DOHH2 (cell line): ENCODE results near the gene TMED5.

Experiments used
- CTCF ChIP-seq: fragments of 200-600 bp; sonication (generic); IDR thresholded peaks from one replicate; pipeline ENCODE4 v1.5.1; 2014; ENCODE audit warnings: antibody characterized with exemption, mild to moderate bottlenecking, low read depth, low read length; ENCODE audit not compliant: poor library complexity, severe bottlenecking
- EZH2phosphoT487 ChIP-seq: fragments of 200-600 bp; sonication (generic); IDR thresholded peaks from 2 replicates; pipeline ENCODE4 v1.6.1; 2017; ENCODE audit warnings: borderline replicate concordance, mild to moderate bottlenecking, antibody characterized with exemption, low read length, moderate library complexity, mixed read lengths

- TF ChIP-seq CTCF (no peak), EZH2phosphoT487 (no peak)
These were observed 36.4 kb downstream of the TMED5 start for GRCh38 chr1:93143769-93144168.
